ENCODE results near the gene ZNF107. TPM values are rescaled to one million over a fixed set of nuclear protein-coding genes. Genes with fewer than 3 reads are reported as not detected.

The ZNF107 gene
- 0.94 TPM for total RNA-seq
- long read RNA-seq, partial matches to known transcripts = 0 of 1 reads
- long read RNA-seq, other reads (novel, unspliced or antisense) = 1 of 1 reads

GRCh38 chr7:64665980-64666662 lies at the start of gene ZNF107:
ZNF107 (plus strand) TSS chr7:64666133; CDS start chr7:64666283, 150 bp downstream.
- peak; percentile 95 for DNase-seq
- intact Hi-C loops (cut with DNase I) = no loop called here
- peak; percentile 100 for ATAC-seq (ENCODE audit: poor library complexity)

- ATAC-seq (ENCODE audit: poor library complexity) (peak; percentile 79), DNase-seq (no peak)
- intact Hi-C loops (cut with DNase I) = loop anchor here (5.0 kb wide), 1 partner anchor 437 kb away; no protein-coding TSS in a partner anchor
Measured at GRCh38 chr7:64618785-64619456, 47.0 kb upstream of the ZNF107 start.

GRCh38 chr7:64619705-64620104 lies 46.2 kb upstream of the ZNF107 start:
- DNase-seq = no peak
- intact Hi-C loops (cut with DNase I) = loop anchor here (5.0 to 10.0 kb wide), 2 partner anchors 437 to 1605 kb away; no protein-coding TSS in a partner anchor

GRCh38 chr7:64621656-64622055 lies 44.3 kb upstream of the ZNF107 start:
- intact Hi-C loops (cut with DNase I) = loop anchor here (10.0 kb wide), 1 partner anchor 1607 kb away; no protein-coding TSS in a partner anchor
- DNase-seq (no peak), ATAC-seq (ENCODE audit: poor library complexity) (no peak)

More at GRCh38 chr7:64619705-64620104, 46.2 kb upstream of the ZNF107 start:
- no peak for ATAC-seq (ENCODE audit: poor library complexity)

- intact Hi-C loops (cut with DNase I) = loop anchor here (10.0 kb wide), 1 partner anchor 1611 kb away; no protein-coding TSS in a partner anchor
- ATAC-seq (ENCODE audit: poor library complexity) = no peak
- no peak for DNase-seq
Measured at GRCh38 chr7:64625114-64626082, 40.5 kb upstream of the ZNF107 start.

GRCh38 chr7:64626083-64626469 lies 39.9 kb upstream of the ZNF107 start:
- intact Hi-C loops (cut with DNase I) = loop anchor here (10.0 kb wide), 1 partner anchor 1611 kb away; no protein-coding TSS in a partner anchor
- DNase-seq (no peak), ATAC-seq (ENCODE audit: poor library complexity) (no peak)

- ATAC-seq (ENCODE audit: poor library complexity) (no peak), DNase-seq (no peak)
- intact Hi-C loops (cut with DNase I) = loop anchor here (10.0 kb wide), 1 partner anchor 1612 kb away; no protein-coding TSS in a partner anchor
Measured at GRCh38 chr7:64626557-64626956, 39.4 kb upstream of the ZNF107 start.

- intact Hi-C loops (cut with DNase I) = loop anchor here (10.0 kb wide), 1 partner anchor 1613 kb away; no protein-coding TSS in a partner anchor
- DNase-seq = no peak
- no peak for ATAC-seq (ENCODE audit: poor library complexity)
Measured at GRCh38 chr7:64628192-64628591, 37.7 kb upstream of the ZNF107 start.

- no peak for ATAC-seq (ENCODE audit: poor library complexity)
- intact Hi-C loops (cut with DNase I) = loop anchor here (10.0 kb wide), 1 partner anchor 1614 kb away; no protein-coding TSS in a partner anchor
- DNase-seq = no peak
Measured at GRCh38 chr7:64628721-64629120, 37.2 kb upstream of the ZNF107 start.

GRCh38 chr7:64630496-64630895 lies 35.4 kb upstream of the ZNF107 start:
- intact Hi-C loops (cut with DNase I) = no loop called here
- DNase-seq (no peak), ATAC-seq (ENCODE audit: poor library complexity) (no peak)

GRCh38 chr7:64632029-64632428 lies 33.9 kb upstream of the ZNF107 start:
- ATAC-seq (ENCODE audit: poor library complexity) (no peak), DNase-seq (no peak)
- intact Hi-C loops (cut with DNase I) = no loop called here

- no peak for ATAC-seq (ENCODE audit: poor library complexity)
- intact Hi-C loops (cut with DNase I) = no loop called here
- no peak for DNase-seq
Measured at GRCh38 chr7:64633401-64633800, 32.5 kb upstream of the ZNF107 start.

- DNase-seq (no peak), ATAC-seq (ENCODE audit: poor library complexity) (no peak)
- intact Hi-C loops (cut with DNase I) = no loop called here
Measured at GRCh38 chr7:64634406-64635062, 31.4 kb upstream of the ZNF107 start.

- intact Hi-C loops (cut with DNase I) = no loop called here
- no peak for ATAC-seq (ENCODE audit: poor library complexity)
- no peak for DNase-seq
Measured at GRCh38 chr7:64636386-64636785, 29.5 kb upstream of the ZNF107 start.

GRCh38 chr7:64637521-64638445 lies 28.1 kb upstream of the ZNF107 start:
- ATAC-seq (ENCODE audit: poor library complexity) (no peak), DNase-seq (no peak)
- intact Hi-C loops (cut with DNase I) = no loop called here

GRCh38 chr7:64638822-64639221 lies 27.1 kb upstream of the ZNF107 start:
- DNase-seq (no peak), ATAC-seq (ENCODE audit: poor library complexity) (no peak)
- intact Hi-C loops (cut with DNase I) = no loop called here
